Liver (tissue), 9 donors: ENCODE data around the gene PEX11A. TPM values are rescaled to one million over a fixed set of nuclear protein-coding genes. Genes with fewer than 3 reads are reported as not detected.
A peak's percentile ranks its signal among the peaks of the same experiment; 100 is the strongest.

ENCODE experiments used
- DNase-seq: peaks from one replicate; pipeline ENCODE4 v3.0.0-alpha.2; 2017; ENCODE audit warnings: low spot score
- H3K27ac ChIP-seq, 2 donors: one replicate each; pipeline ENCODE4 v1.7.0; 2013; ENCODE audit warnings: inconsistent platforms in 2 of 2, low read length in 2 of 2, control low read depth in 1 of 2, low read depth in 1 of 2, mild to moderate bottlenecking in 1 of 2
- H3K27me3 ChIP-seq, 4 donors: one replicate each; pipeline versions ENCODE4 v1.6.1 to v1.7.0; 2013; ENCODE audit warnings: low read length in 3 of 4, inconsistent platforms in 1 of 4, mild to moderate bottlenecking in 1 of 4, moderate library complexity in 1 of 4; ENCODE audit not compliant: control insufficient read depth in 4 of 4, insufficient read depth in 4 of 4
- H3K36me3 ChIP-seq, 4 donors: one replicate each; pipeline versions ENCODE4 v1.6.1 to v1.7.0; 2013; ENCODE audit warnings: low read length in 3 of 4, mild to moderate bottlenecking in 3 of 4, low read depth in 1 of 4, moderate library complexity in 1 of 4; ENCODE audit not compliant: control insufficient read depth in 4 of 4, insufficient read depth in 3 of 4
- H3K4me1 ChIP-seq, 4 donors: one replicate each; pipeline versions ENCODE4 v1.6.1 to v1.7.0; 2013; ENCODE audit warnings: low read length in 3 of 4, mild to moderate bottlenecking in 3 of 4, moderate library complexity in 1 of 4; ENCODE audit not compliant: control insufficient read depth in 4 of 4, insufficient read depth in 4 of 4
- H3K4me3 ChIP-seq, 3 donors: one replicate each; pipeline versions ENCODE4 v1.6.1 to v1.7.0; 2013; ENCODE audit warnings: low read length in 3 of 3, control low read depth in 1 of 3, low read depth in 1 of 3, mild to moderate bottlenecking in 1 of 3
- H3K9ac ChIP-seq, 2 donors: one replicate each; pipeline ENCODE4 v1.7.0; 2013; ENCODE audit warnings: low read length in 2 of 2, mild to moderate bottlenecking in 2 of 2, moderate library complexity in 2 of 2, control low read depth in 1 of 2, low read depth in 1 of 2
- H3K9me3 ChIP-seq, 4 donors: one replicate each; pipeline versions ENCODE4 v1.6.1 to v1.7.0; 2013; ENCODE audit warnings: low read length in 3 of 4; ENCODE audit not compliant: control insufficient read depth in 4 of 4
- ATF3 ChIP-seq: IDR thresholded peaks from 2 replicates; pipeline ENCODE4 v1.6.1; 2016; ENCODE audit warnings: antibody characterized with exemption
- CTCF ChIP-seq: fragments of 150-350 bp; IDR thresholded peaks from 2 replicates; pipeline ENCODE4 v1.5.1; 2017; ENCODE audit warnings: improper control_type of control experiment, low read depth, low read length; ENCODE audit not compliant: missing input control
- EGR1 ChIP-seq, 2 donors: IDR thresholded peaks; 2 replicates each; pipeline ENCODE4 v1.6.1; 2016 to 2018; ENCODE audit warnings: antibody characterized with exemption in 2 of 2, low read depth in 2 of 2
- FOXA1 ChIP-seq: IDR thresholded peaks from 2 replicates; pipeline ENCODE4 v1.6.1; 2016; ENCODE audit warnings: antibody characterized with exemption
- FOXA2 ChIP-seq: IDR thresholded peaks from 2 replicates; pipeline ENCODE4 v1.6.1; 2016; ENCODE audit warnings: antibody characterized with exemption
- GABPA ChIP-seq, 2 donors: IDR thresholded peaks in 1 of 2; conservative IDR thresholded peaks in 1 of 2; 2 replicates each; pipeline ENCODE4 v1.6.1; 2016; ENCODE audit warnings: antibody characterized with exemption in 2 of 2, mild to moderate bottlenecking in 1 of 2, moderate library complexity in 1 of 2
- HNF4A ChIP-seq, 2 donors: conservative IDR thresholded peaks; 2 replicates each; pipeline ENCODE4 v1.6.1; 2016; ENCODE audit warnings: antibody characterized with exemption in 2 of 2, mild to moderate bottlenecking in 2 of 2
- HNF4G ChIP-seq: IDR thresholded peaks from 2 replicates; pipeline ENCODE4 v1.6.1; 2016; ENCODE audit warnings: antibody characterized with exemption
- JUND ChIP-seq, 2 donors: IDR thresholded peaks; 2 replicates each; pipeline ENCODE4 v1.6.1; 2016; ENCODE audit warnings: antibody characterized with exemption in 2 of 2
- NR2F2 ChIP-seq: IDR thresholded peaks from 2 replicates; pipeline ENCODE4 v1.6.1; 2016; ENCODE audit warnings: antibody characterized with exemption
- RAD21 ChIP-seq, 2 donors: IDR thresholded peaks; 2 replicates each; pipeline ENCODE4 v1.6.1; 2016; ENCODE audit warnings: antibody characterized with exemption in 2 of 2, mild to moderate bottlenecking in 2 of 2
- RXRA ChIP-seq, 2 donors: IDR thresholded peaks; 2 replicates each; pipeline ENCODE4 v1.6.1; 2017 to 2018; ENCODE audit warnings: antibody characterized with exemption in 2 of 2, mild to moderate bottlenecking in 1 of 2
- SP1 ChIP-seq: IDR thresholded peaks from 2 replicates; pipeline ENCODE4 v1.6.1; 2018; ENCODE audit warnings: antibody characterized with exemption, mild to moderate bottlenecking
- TAF1 ChIP-seq: conservative IDR thresholded peaks from 2 replicates; pipeline ENCODE4 v1.6.1; 2016; ENCODE audit warnings: antibody characterized with exemption, mild to moderate bottlenecking
- YY1 ChIP-seq: IDR thresholded peaks from 2 replicates; pipeline ENCODE4 v1.6.1; 2016; ENCODE audit warnings: antibody characterized with exemption, mild to moderate bottlenecking
- ZBTB33 ChIP-seq: IDR thresholded peaks from 2 replicates; pipeline ENCODE4 v1.6.1; 2016; ENCODE audit warnings: antibody characterized with exemption
- WGBS: extraction: QIAGEN DNeasy Blood & Tissue Kit; methylation state at CpG from one replicate; pipeline ENCODE4 v1.1.7; 2013; 5-methylcytosine and 5-hydroxymethylcytosine counted together
- polyA plus RNA-seq, 2 donors: library from polyadenylated mRNA; stranded (reverse) in 1 of 2; unstranded in 1 of 2; fragments of 200-250 nt in 1 of 2; fragments of >200 nt in 1 of 2; fragmentation: Nextera tagmentation in 1 of 2; extraction: Ambion mirVana in 1 of 2; gene quantifications; one replicate each; pipeline versions ENCODE4 v1.2.1 to v1.2.3, GENCODE V29; 2013 to 2015
- total RNA-seq, 2 donors: library from RNA; depleted of rRNA; stranded (reverse); fragments of >200 nt; gene quantifications; one replicate each; pipeline ENCODE4 v1.2.3, GENCODE V29; 2014
- TF ChIP-seq, protein P1 (sequence below): IDR thresholded peaks from 2 replicates; pipeline ENCODE4 v1.6.1; 2016; ENCODE audit warnings: antibody characterized with exemption, mild to moderate bottlenecking
- TF ChIP-seq, protein P2 (sequence below): IDR thresholded peaks from 2 replicates; pipeline ENCODE4 v1.6.1; 2016; ENCODE audit warnings: antibody characterized with exemption
- donor health status: healthy.
- donor health status: healthy.
- donor health status: healthy.
- donor health status: healthy.
- donor health status: healthy.

Gene PEX11A
- total and polyA plus RNA-seq, 4 donors = 6.6 to 47.9 (median 24.3) TPM

- Histone ChIP-seq H3K4me3 (no peak overlapping the region), H3K27ac (peak overlapping the region; percentile 80 to 93), H3K9ac (peak overlapping the region in 1 of 2 donors; percentile 21), H3K27me3 (no peaks in the 10 kb centered on the region), H3K9me3 (no peaks in the 10 kb centered on the region), H3K36me3 (peaks cover 0 to 22% (median 7%) of the 10 kb centered on the region in 4 donors), H3K4me1 (peaks cover 4 to 35% (median 29%) of the 10 kb centered on the region in 4 donors)
- DNase-seq = peak; percentile 52
- TF ChIP-seq JUND (IDR thresholded peaks at IDR 0.05) = peak; percentile 88 to 95
- peak; percentile 100 for TF ChIP-seq HNF4A (conservative IDR thresholded peaks at IDR 0.05)
- TF ChIP-seq HNF4G = peak; percentile 97
- peak; percentile 90 for TF ChIP-seq ZBTB33
- TF ChIP-seq RXRA (IDR thresholded peaks at IDR 0.05) = peak; percentile 96 to 98
- TF ChIP-seq FOXA1 = peak; percentile 76
- no peak for TF ChIP-seq CTCF
- TF ChIP-seq, protein P1, sequence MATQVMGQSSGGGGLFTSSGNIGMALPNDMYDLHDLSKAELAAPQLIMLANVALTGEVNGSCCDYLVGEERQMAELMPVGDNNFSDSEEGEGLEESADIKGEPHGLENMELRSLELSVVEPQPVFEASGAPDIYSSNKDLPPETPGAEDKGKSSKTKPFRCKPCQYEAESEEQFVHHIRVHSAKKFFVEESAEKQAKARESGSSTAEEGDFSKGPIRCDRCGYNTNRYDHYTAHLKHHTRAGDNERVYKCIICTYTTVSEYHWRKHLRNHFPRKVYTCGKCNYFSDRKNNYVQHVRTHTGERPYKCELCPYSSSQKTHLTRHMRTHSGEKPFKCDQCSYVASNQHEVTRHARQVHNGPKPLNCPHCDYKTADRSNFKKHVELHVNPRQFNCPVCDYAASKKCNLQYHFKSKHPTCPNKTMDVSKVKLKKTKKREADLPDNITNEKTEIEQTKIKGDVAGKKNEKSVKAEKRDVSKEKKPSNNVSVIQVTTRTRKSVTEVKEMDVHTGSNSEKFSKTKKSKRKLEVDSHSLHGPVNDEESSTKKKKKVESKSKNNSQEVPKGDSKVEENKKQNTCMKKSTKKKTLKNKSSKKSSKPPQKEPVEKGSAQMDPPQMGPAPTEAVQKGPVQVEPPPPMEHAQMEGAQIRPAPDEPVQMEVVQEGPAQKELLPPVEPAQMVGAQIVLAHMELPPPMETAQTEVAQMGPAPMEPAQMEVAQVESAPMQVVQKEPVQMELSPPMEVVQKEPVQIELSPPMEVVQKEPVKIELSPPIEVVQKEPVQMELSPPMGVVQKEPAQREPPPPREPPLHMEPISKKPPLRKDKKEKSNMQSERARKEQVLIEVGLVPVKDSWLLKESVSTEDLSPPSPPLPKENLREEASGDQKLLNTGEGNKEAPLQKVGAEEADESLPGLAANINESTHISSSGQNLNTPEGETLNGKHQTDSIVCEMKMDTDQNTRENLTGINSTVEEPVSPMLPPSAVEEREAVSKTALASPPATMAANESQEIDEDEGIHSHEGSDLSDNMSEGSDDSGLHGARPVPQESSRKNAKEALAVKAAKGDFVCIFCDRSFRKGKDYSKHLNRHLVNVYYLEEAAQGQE = peak; percentile 93
- TF ChIP-seq ATF3 = peak; percentile 73
- TF ChIP-seq YY1 = peak; percentile 78
- no peak for TF ChIP-seq TAF1
- TF ChIP-seq EGR1 (IDR thresholded peaks at IDR 0.05; ENCODE audit: low read depth in 2 of 2) = no peak
- TF ChIP-seq, protein P2, sequence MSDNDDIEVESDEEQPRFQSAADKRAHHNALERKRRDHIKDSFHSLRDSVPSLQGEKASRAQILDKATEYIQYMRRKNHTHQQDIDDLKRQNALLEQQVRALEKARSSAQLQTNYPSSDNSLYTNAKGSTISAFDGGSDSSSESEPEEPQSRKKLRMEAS = peak; percentile 91
- peak; percentile 89 for TF ChIP-seq NR2F2
- peak; percentile 25 to 74 for TF ChIP-seq GABPA (IDR thresholded peaks at IDR 0.05 in 1 of 2, conservative IDR thresholded peaks at IDR 0.05 in 1 of 2)
- TF ChIP-seq FOXA2 = peak; percentile 64
- peak; percentile 100 for TF ChIP-seq SP1
- TF ChIP-seq RAD21 (IDR thresholded peaks at IDR 0.05) = peak; percentile 44 to 45
- WGBS = 26% methylated on average over 5 of the region's 5 CpGs
These were observed 10.2 kb downstream of the PEX11A start for GRCh38 chr15:89680282-89680873.
